Liver (tissue), 9 donors: ENCODE measurements around the gene BPGM. TPM values are rescaled to one million over a fixed set of nuclear protein-coding genes. Genes with fewer than 3 reads are reported as not detected.

Source experiments
- DNase-seq: peaks from one replicate; pipeline ENCODE4 v3.0.0-alpha.2; 2017; ENCODE audit warnings: low spot score
- H3K27ac ChIP-seq, 2 donors: one replicate each; pipeline ENCODE4 v1.7.0; 2013; ENCODE audit warnings: inconsistent platforms in 2 of 2, low read length in 2 of 2, control low read depth in 1 of 2, low read depth in 1 of 2, mild to moderate bottlenecking in 1 of 2
- H3K27me3 ChIP-seq, 4 donors: one replicate each; pipeline versions ENCODE4 v1.6.1 to v1.7.0; 2013; ENCODE audit warnings: low read length in 3 of 4, inconsistent platforms in 1 of 4, mild to moderate bottlenecking in 1 of 4, moderate library complexity in 1 of 4; ENCODE audit not compliant: control insufficient read depth in 4 of 4, insufficient read depth in 4 of 4
- H3K36me3 ChIP-seq, 4 donors: one replicate each; pipeline versions ENCODE4 v1.6.1 to v1.7.0; 2013; ENCODE audit warnings: low read length in 3 of 4, mild to moderate bottlenecking in 3 of 4, low read depth in 1 of 4, moderate library complexity in 1 of 4; ENCODE audit not compliant: control insufficient read depth in 4 of 4, insufficient read depth in 3 of 4
- H3K4me1 ChIP-seq, 4 donors: one replicate each; pipeline versions ENCODE4 v1.6.1 to v1.7.0; 2013; ENCODE audit warnings: low read length in 3 of 4, mild to moderate bottlenecking in 3 of 4, moderate library complexity in 1 of 4; ENCODE audit not compliant: control insufficient read depth in 4 of 4, insufficient read depth in 4 of 4
- H3K4me3 ChIP-seq, 3 donors: one replicate each; pipeline versions ENCODE4 v1.6.1 to v1.7.0; 2013; ENCODE audit warnings: low read length in 3 of 3, control low read depth in 1 of 3, low read depth in 1 of 3, mild to moderate bottlenecking in 1 of 3
- H3K9ac ChIP-seq, 2 donors: one replicate each; pipeline ENCODE4 v1.7.0; 2013; ENCODE audit warnings: low read length in 2 of 2, mild to moderate bottlenecking in 2 of 2, moderate library complexity in 2 of 2, control low read depth in 1 of 2, low read depth in 1 of 2
- H3K9me3 ChIP-seq, 4 donors: one replicate each; pipeline versions ENCODE4 v1.6.1 to v1.7.0; 2013; ENCODE audit warnings: low read length in 3 of 4; ENCODE audit not compliant: control insufficient read depth in 4 of 4
- ATF3 ChIP-seq: IDR thresholded peaks from 2 replicates; pipeline ENCODE4 v1.6.1; 2016; ENCODE audit warnings: antibody characterized with exemption
- CTCF ChIP-seq: fragments of 150-350 bp; IDR thresholded peaks from 2 replicates; pipeline ENCODE4 v1.5.1; 2017; ENCODE audit warnings: improper control_type of control experiment, low read depth, low read length; ENCODE audit not compliant: missing input control
- EGR1 ChIP-seq, 2 donors: IDR thresholded peaks; 2 replicates each; pipeline ENCODE4 v1.6.1; 2016 to 2018; ENCODE audit warnings: antibody characterized with exemption in 2 of 2, low read depth in 2 of 2
- FOXA1 ChIP-seq: IDR thresholded peaks from 2 replicates; pipeline ENCODE4 v1.6.1; 2016; ENCODE audit warnings: antibody characterized with exemption
- FOXA2 ChIP-seq: IDR thresholded peaks from 2 replicates; pipeline ENCODE4 v1.6.1; 2016; ENCODE audit warnings: antibody characterized with exemption
- GABPA ChIP-seq, 2 donors: IDR thresholded peaks in 1 of 2; conservative IDR thresholded peaks in 1 of 2; 2 replicates each; pipeline ENCODE4 v1.6.1; 2016; ENCODE audit warnings: antibody characterized with exemption in 2 of 2, mild to moderate bottlenecking in 1 of 2, moderate library complexity in 1 of 2
- HNF4A ChIP-seq, 2 donors: conservative IDR thresholded peaks; 2 replicates each; pipeline ENCODE4 v1.6.1; 2016; ENCODE audit warnings: antibody characterized with exemption in 2 of 2, mild to moderate bottlenecking in 2 of 2
- HNF4G ChIP-seq: IDR thresholded peaks from 2 replicates; pipeline ENCODE4 v1.6.1; 2016; ENCODE audit warnings: antibody characterized with exemption
- JUND ChIP-seq, 2 donors: IDR thresholded peaks; 2 replicates each; pipeline ENCODE4 v1.6.1; 2016; ENCODE audit warnings: antibody characterized with exemption in 2 of 2
- MAX ChIP-seq: IDR thresholded peaks from 2 replicates; pipeline ENCODE4 v1.6.1; 2016; ENCODE audit warnings: antibody characterized with exemption
- NR2F2 ChIP-seq: IDR thresholded peaks from 2 replicates; pipeline ENCODE4 v1.6.1; 2016; ENCODE audit warnings: antibody characterized with exemption
- RAD21 ChIP-seq, 2 donors: IDR thresholded peaks; 2 replicates each; pipeline ENCODE4 v1.6.1; 2016; ENCODE audit warnings: antibody characterized with exemption in 2 of 2, mild to moderate bottlenecking in 2 of 2
- RXRA ChIP-seq, 2 donors: IDR thresholded peaks; 2 replicates each; pipeline ENCODE4 v1.6.1; 2017 to 2018; ENCODE audit warnings: antibody characterized with exemption in 2 of 2, mild to moderate bottlenecking in 1 of 2
- SP1 ChIP-seq: IDR thresholded peaks from 2 replicates; pipeline ENCODE4 v1.6.1; 2018; ENCODE audit warnings: antibody characterized with exemption, mild to moderate bottlenecking
- TAF1 ChIP-seq: conservative IDR thresholded peaks from 2 replicates; pipeline ENCODE4 v1.6.1; 2016; ENCODE audit warnings: antibody characterized with exemption, mild to moderate bottlenecking
- YY1 ChIP-seq: IDR thresholded peaks from 2 replicates; pipeline ENCODE4 v1.6.1; 2016; ENCODE audit warnings: antibody characterized with exemption, mild to moderate bottlenecking
- WGBS: extraction: QIAGEN DNeasy Blood & Tissue Kit; methylation state at CpG from one replicate; pipeline ENCODE4 v1.1.7; 2013; 5-methylcytosine and 5-hydroxymethylcytosine counted together
- polyA plus RNA-seq, 2 donors: library from polyadenylated mRNA; stranded (reverse) in 1 of 2; unstranded in 1 of 2; fragments of 200-250 nt in 1 of 2; fragments of >200 nt in 1 of 2; fragmentation: Nextera tagmentation in 1 of 2; extraction: Ambion mirVana in 1 of 2; gene quantifications; one replicate each; pipeline versions ENCODE4 v1.2.1 to v1.2.3, GENCODE V29; 2013 to 2015
- total RNA-seq, 2 donors: library from RNA; depleted of rRNA; stranded (reverse); fragments of >200 nt; gene quantifications; one replicate each; pipeline ENCODE4 v1.2.3, GENCODE V29; 2014
- TF ChIP-seq, protein P1 (sequence below): IDR thresholded peaks from 2 replicates; pipeline ENCODE4 v1.6.1; 2016; ENCODE audit warnings: antibody characterized with exemption, mild to moderate bottlenecking
- TF ChIP-seq, protein P2 (sequence below): IDR thresholded peaks from 2 replicates; pipeline ENCODE4 v1.6.1; 2016; ENCODE audit warnings: antibody characterized with exemption
- donor health status: healthy.
- donor health status: healthy.
- donor health status: healthy.
- donor health status: healthy.
- donor health status: healthy.

Gene BPGM
- total and polyA plus RNA-seq, 4 donors, result 6.1 to 250 (median 7.6) TPM

GRCh38 chr7:134703782-134704181 lies 57.1 kb downstream of the BPGM start:
- Histone ChIP-seq H3K9me3 (no peaks in the 10 kb centered on the region), H3K27ac (peak overlapping the region; percentile 70 to 81), H3K36me3 (no peaks in the 10 kb centered on the region), H3K27me3 (no peaks in the 10 kb centered on the region), H3K4me1 (peaks cover 2 to 36% (median 30%) of the 10 kb centered on the region in 4 donors), H3K4me3 (no peak overlapping the region), H3K9ac (no peak overlapping the region)
- WGBS, result 49% methylated on average over 6 of the region's 6 CpGs
- peak; percentile 98 for TF ChIP-seq NR2F2
- TF ChIP-seq EGR1 (IDR thresholded peaks at IDR 0.05; ENCODE audit: low read depth in 2 of 2), result no peak
- no peak for TF ChIP-seq FOXA2
- no peak for TF ChIP-seq CTCF
- TF ChIP-seq, protein P1, sequence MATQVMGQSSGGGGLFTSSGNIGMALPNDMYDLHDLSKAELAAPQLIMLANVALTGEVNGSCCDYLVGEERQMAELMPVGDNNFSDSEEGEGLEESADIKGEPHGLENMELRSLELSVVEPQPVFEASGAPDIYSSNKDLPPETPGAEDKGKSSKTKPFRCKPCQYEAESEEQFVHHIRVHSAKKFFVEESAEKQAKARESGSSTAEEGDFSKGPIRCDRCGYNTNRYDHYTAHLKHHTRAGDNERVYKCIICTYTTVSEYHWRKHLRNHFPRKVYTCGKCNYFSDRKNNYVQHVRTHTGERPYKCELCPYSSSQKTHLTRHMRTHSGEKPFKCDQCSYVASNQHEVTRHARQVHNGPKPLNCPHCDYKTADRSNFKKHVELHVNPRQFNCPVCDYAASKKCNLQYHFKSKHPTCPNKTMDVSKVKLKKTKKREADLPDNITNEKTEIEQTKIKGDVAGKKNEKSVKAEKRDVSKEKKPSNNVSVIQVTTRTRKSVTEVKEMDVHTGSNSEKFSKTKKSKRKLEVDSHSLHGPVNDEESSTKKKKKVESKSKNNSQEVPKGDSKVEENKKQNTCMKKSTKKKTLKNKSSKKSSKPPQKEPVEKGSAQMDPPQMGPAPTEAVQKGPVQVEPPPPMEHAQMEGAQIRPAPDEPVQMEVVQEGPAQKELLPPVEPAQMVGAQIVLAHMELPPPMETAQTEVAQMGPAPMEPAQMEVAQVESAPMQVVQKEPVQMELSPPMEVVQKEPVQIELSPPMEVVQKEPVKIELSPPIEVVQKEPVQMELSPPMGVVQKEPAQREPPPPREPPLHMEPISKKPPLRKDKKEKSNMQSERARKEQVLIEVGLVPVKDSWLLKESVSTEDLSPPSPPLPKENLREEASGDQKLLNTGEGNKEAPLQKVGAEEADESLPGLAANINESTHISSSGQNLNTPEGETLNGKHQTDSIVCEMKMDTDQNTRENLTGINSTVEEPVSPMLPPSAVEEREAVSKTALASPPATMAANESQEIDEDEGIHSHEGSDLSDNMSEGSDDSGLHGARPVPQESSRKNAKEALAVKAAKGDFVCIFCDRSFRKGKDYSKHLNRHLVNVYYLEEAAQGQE, result peak; percentile 1
- no peak for TF ChIP-seq MAX
- TF ChIP-seq GABPA (IDR thresholded peaks at IDR 0.05 in 1 of 2, conservative IDR thresholded peaks at IDR 0.05 in 1 of 2), result no peak
- TF ChIP-seq RAD21 (IDR thresholded peaks at IDR 0.05), result peak in 1 of 2 donors; percentile 24
- peak in 1 of 2 donors; percentile 44 for TF ChIP-seq JUND (IDR thresholded peaks at IDR 0.05)
- peak; percentile 43 to 54 for TF ChIP-seq HNF4A (conservative IDR thresholded peaks at IDR 0.05)
- TF ChIP-seq SP1, result peak; percentile 49
- peak; percentile 47 to 67 for TF ChIP-seq RXRA (IDR thresholded peaks at IDR 0.05)
- no peak for TF ChIP-seq ATF3
- TF ChIP-seq YY1, result no peak
- no peak for TF ChIP-seq HNF4G
- TF ChIP-seq TAF1, result no peak
- TF ChIP-seq, protein P2, sequence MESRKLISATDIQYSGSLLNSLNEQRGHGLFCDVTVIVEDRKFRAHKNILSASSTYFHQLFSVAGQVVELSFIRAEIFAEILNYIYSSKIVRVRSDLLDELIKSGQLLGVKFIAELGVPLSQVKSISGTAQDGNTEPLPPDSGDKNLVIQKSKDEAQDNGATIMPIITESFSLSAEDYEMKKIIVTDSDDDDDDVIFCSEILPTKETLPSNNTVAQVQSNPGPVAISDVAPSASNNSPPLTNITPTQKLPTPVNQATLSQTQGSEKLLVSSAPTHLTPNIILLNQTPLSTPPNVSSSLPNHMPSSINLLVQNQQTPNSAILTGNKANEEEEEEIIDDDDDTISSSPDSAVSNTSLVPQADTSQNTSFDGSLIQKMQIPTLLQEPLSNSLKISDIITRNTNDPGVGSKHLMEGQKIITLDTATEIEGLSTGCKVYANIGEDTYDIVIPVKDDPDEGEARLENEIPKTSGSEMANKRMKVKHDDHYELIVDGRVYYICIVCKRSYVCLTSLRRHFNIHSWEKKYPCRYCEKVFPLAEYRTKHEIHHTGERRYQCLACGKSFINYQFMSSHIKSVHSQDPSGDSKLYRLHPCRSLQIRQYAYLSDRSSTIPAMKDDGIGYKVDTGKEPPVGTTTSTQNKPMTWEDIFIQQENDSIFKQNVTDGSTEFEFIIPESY, result no peak
- TF ChIP-seq FOXA1, result no peak
- no peak for DNase-seq
